Esophagus muscularis mucosa (tissue), 4 donors: ENCODE data around the gene ATF7. TPM values are rescaled to one million over a fixed set of nuclear protein-coding genes. Genes with fewer than 3 reads are reported as not detected.

Experiments
- DNase-seq: peaks from one replicate; pipeline ENCODE4 v3.0.0-alpha.2; 2017; ENCODE audit errors: extremely low spot score
- H3K27ac ChIP-seq, 4 donors: fragments of 200-600 bp; sonication (generic); replicated peaks in 1 of 4; 1 replicate in 3 of 4; 2 replicates in 1 of 4; pipeline ENCODE4 v1.5.1; 2016 to 2019; ENCODE audit warnings: mild to moderate bottlenecking in 1 of 4
- H3K27me3 ChIP-seq, 4 donors: fragments of 200-600 bp; sonication (generic); one replicate each; pipeline versions ENCODE4 v1.5.1 to v1.6.0; 2016 to 2019
- H3K36me3 ChIP-seq, 4 donors: fragments of 200-600 bp; sonication (generic); one replicate each; pipeline ENCODE4 v1.5.1; 2016 to 2019
- H3K4me1 ChIP-seq, 4 donors: fragments of 200-600 bp; sonication (generic); one replicate each; pipeline ENCODE4 v1.5.1; 2016 to 2019
- H3K4me3 ChIP-seq, 4 donors: fragments of 200-600 bp; sonication (generic); 1 replicate in 2 of 4; 2 replicates in 2 of 4; pipeline ENCODE4 v1.5.1; 2016 to 2019; ENCODE audit warnings: mild to moderate bottlenecking in 4 of 4, moderate library complexity in 1 of 4
- H3K9me3 ChIP-seq, 4 donors: fragments of 200-600 bp; sonication (generic); 1 replicate in 3 of 4; 2 replicates in 1 of 4; pipeline ENCODE4 v1.5.1; 2016 to 2019
- CTCF ChIP-seq, 3 experiments: fragments of 200-600 bp in 2 of 3; fragments of 450-650 bp in 1 of 3; sonication (generic) in 2 of 3; IDR thresholded peaks; one replicate each; pipeline ENCODE4 v1.5.1; 2017 to 2019; ENCODE audit warnings: antibody characterized with exemption in 3 of 3, mild to moderate bottlenecking in 2 of 3, moderate library complexity in 1 of 3
- EP300 ChIP-seq: sonication (generic); formaldehyde crosslinking; IDR thresholded peaks from one replicate; pipeline ENCODE4 v1.6.1; 2017; ENCODE audit warnings: antibody characterized with exemption
- POLR2A ChIP-seq: fragments of 450-650 bp; IDR thresholded peaks from one replicate; pipeline ENCODE4 v1.6.1; 2017; ENCODE audit warnings: antibody characterized with exemption, moderate library complexity, mild to moderate bottlenecking, low read depth
- POLR2AphosphoS5 ChIP-seq, 2 donors: sonication (generic); formaldehyde crosslinking; IDR thresholded peaks; one replicate each; pipeline ENCODE4 v1.6.1; 2017; ENCODE audit warnings: antibody characterized with exemption in 2 of 2
- WGBS: methylation state at CpG from one replicate; pipeline ENCODE4 v1.1.5; 2018; 5-methylcytosine and 5-hydroxymethylcytosine counted together
- intact Hi-C: fragments of 100-400 bp; cut with DNase I; formaldehyde crosslinking; loops from one replicate; pipeline ENCODE4 v1.15.1; 2023
- total RNA-seq, 4 donors: library from RNA; depleted of rRNA; stranded (reverse); fragments of >200 nt; gene quantifications; one replicate each; pipeline versions ENCODE4 v1.1.0 to v1.2.1, GENCODE V29; 2016

ATF7 gene
- 10 to 100 TPM; 23.5 to 43.6 (median 37.1) TPM for total RNA-seq

- peaks cover 32 to 52% (median 47%) of the 10 kb centered on the region in 4 donors for H3K4me1 ChIP-seq
- no peaks in the 10 kb centered on the region for H3K9me3 ChIP-seq
- TF ChIP-seq CTCF (IDR thresholded peaks at IDR 0.05) (peak in 1 of 3 experiments; percentile 18), POLR2AphosphoS5 (IDR thresholded peaks at IDR 0.05) (peak; percentile 79 to 88), EP300 (no peak), POLR2A (no peak)
- H3K36me3 ChIP-seq = no peaks in the 10 kb centered on the region
- peak within 1 kb of the TSS; percentile 86 to 92 (median 92) for H3K27ac ChIP-seq
- intact Hi-C loops = loop anchor here (5.0 kb wide), 1 partner anchor 51 kb away; the partner anchor contains the start of gene ATP5MC2
- peak; percentile 100 for DNase-seq
- H3K4me3 ChIP-seq = peak within 1 kb of the TSS; percentile 61 to 91 (median 68)
- 0% methylated on average over 38 of the region's 48 CpGs for WGBS
- no peaks in the 10 kb centered on the region for H3K27me3 ChIP-seq
Observed at GRCh38 chr12:53625946-53626701, at the start of gene ATF7. Gene ATF7, minus strand, starts transcription at chr12:53626382. Its CDS starts 25,382 bp downstream, at chr12:53601000.

DNA sequence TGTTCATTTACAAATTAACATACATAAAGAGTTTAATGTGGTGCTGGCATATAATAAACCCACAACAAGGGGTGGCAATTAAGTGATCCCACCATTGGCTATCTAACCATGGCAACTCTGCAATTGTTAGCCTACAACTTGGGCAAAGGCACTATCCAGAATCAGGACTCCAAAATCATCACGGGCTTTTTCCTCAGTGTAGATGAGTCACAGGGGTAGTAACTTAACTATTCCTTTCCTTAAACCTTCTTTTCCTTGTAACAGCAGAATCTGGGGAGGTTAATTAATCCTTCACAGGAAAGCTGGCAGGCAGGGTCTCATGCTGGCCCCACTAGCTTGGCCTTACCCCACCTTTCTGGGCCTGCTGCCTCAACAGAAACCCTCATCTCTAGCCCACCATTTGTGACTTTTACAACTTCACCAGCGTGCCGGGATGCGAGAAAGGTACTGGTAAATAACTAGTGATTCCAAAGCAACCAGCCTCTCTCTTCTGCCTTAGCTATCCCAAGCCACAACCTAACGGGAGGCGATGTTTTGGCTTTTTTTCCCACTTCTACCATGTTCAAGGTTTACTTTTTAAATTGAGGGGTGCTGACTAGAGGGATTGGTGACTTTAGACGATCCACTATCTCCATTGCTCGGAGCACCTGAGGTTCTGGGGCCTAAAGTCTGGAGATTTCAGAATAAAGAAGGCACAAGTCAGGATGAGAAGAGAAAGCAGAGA is 49.0 kb upstream of the ATF7 start:
- intact Hi-C loops = loop anchor here (5.0 kb wide), 1 partner anchor 48 kb away; the partner anchor contains the start of gene ATF7
- H3K4me1 ChIP-seq = peaks cover 30 to 65% (median 59%) of the 10 kb centered on the region in 4 donors
- H3K27me3 ChIP-seq = no peaks in the 10 kb centered on the region
- WGBS = 35% methylated on average over 8 of the region's 8 CpGs
- H3K36me3 ChIP-seq = peaks cover 14 to 38% (median 35%) of the 10 kb centered on the region in 4 donors
- H3K4me3 ChIP-seq = peak overlapping the region; percentile 69 to 86 (median 82)
- no peak for TF ChIP-seq EP300
- TF ChIP-seq POLR2AphosphoS5 (IDR thresholded peaks at IDR 0.05) = no peak
- TF ChIP-seq CTCF (IDR thresholded peaks at IDR 0.05) = no peak
- no peak for TF ChIP-seq POLR2A
- DNase-seq = no peak
- peak overlapping the region; percentile 91 to 97 (median 94) for H3K27ac ChIP-seq
- H3K9me3 ChIP-seq = no peaks in the 10 kb centered on the region

DNA sequence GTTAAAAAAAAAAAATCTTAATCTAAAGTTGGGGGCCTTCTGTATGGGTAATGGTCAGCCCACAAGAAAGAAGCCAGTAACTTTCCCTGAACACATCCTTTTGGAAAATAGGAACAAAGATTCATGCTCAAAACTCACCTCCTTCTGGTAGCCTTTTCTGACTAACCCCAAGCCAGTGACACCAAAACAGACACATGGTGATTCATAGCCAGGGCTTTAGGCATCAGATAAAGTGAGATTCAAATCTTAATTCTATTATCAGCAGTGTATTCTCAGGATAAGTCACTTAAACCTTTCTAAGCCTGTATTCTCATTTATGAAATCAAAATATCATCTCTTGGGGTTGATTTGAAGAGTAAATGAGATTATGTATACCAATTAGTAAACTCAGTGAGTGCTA is 44.8 kb upstream of the ATF7 start:
- H3K4me1 ChIP-seq = peaks cover 24 to 63% (median 43%) of the 10 kb centered on the region in 4 donors
- intact Hi-C loops = no loop called here
- DNase-seq = no peak
- H3K9me3 ChIP-seq = no peaks in the 10 kb centered on the region
- peaks cover 34 to 80% (median 69%) of the 10 kb centered on the region in 4 donors for H3K36me3 ChIP-seq
- no peaks in the 10 kb centered on the region for H3K27me3 ChIP-seq
- no peak for TF ChIP-seq CTCF (IDR thresholded peaks at IDR 0.05)
- H3K27ac ChIP-seq = no peak overlapping the region
- no peak overlapping the region for H3K4me3 ChIP-seq

DNA sequence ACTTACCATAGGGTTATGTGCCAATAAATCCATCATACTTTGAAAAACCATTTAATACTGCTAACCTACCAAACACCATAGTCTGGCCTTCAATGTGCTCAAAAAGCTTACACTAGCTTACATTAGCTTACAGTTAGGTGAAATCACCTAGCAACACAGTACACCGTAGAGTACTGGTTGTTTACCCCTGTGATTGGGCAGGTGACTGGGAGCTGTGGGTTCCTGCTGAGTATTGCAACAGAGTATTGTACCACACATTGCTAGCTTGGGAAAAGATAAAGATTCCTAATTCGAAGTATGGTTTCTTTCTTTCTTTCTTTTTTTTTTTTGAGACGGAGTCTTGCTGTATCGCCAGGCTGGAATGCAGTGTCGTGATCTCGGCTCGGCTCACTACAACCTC is 44.1 kb upstream of the ATF7 start:
- Histone ChIP-seq H3K9me3 (no peaks in the 10 kb centered on the region), H3K27me3 (no peaks in the 10 kb centered on the region), H3K4me3 (no peak overlapping the region), H3K36me3 (peaks cover 34 to 86% (median 75%) of the 10 kb centered on the region in 4 donors), H3K27ac (no peak overlapping the region), H3K4me1 (peaks cover 24 to 66% (median 47%) of the 10 kb centered on the region in 4 donors)
- intact Hi-C loops = no loop called here
- 87% methylated on average over 7 of the region's 7 CpGs for WGBS
- TF ChIP-seq POLR2A (no peak), CTCF (IDR thresholded peaks at IDR 0.05) (no peak), POLR2AphosphoS5 (IDR thresholded peaks at IDR 0.05) (no peak), EP300 (no peak)
- DNase-seq = no peak
